Measurements from ENCODE around the gene STAT5B.
"Not testable (repeated sequence)": the region's sequence is repeated elsewhere in the genome, so short reads cannot be mapped to it uniquely, and the experiment has no call there.

STAT5B gene

GRCh38 chr17:42276359-42276608 lies at the start of gene STAT5B:
Gene STAT5B (minus strand): TSS chr17:42276391. CDS start chr17:42232127, 44,264 bp downstream.
- peak within 1 kb of the TSS; percentile 88 for H3K9ac ChIP-seq (ENCODE audit: low read depth, low read length)
- H3K27ac ChIP-seq (ENCODE audit: low read depth, low read length) = peak within 1 kb of the TSS; percentile 90
- peak within 1 kb of the TSS; percentile 89 for H3K4me3 ChIP-seq (ENCODE audit: low read depth, low read length)

GRCh38 chr17:42325026-42325425 lies 48.8 kb upstream of the STAT5B start:
- no peak overlapping the region for H3K9ac ChIP-seq (ENCODE audit: low read depth, low read length)
- no peaks in the 10 kb centered on the region for H3K27me3 ChIP-seq (ENCODE audit: control insufficient read depth, insufficient read depth, low read length)
- peaks cover 20% of the 10 kb centered on the region for H3K4me1 ChIP-seq (ENCODE audit: control insufficient read depth, insufficient read depth, low read length)
- H3K4me3 ChIP-seq (ENCODE audit: low read depth, low read length) = no peak overlapping the region
- peaks cover 58% of the 10 kb centered on the region for H3K36me3 ChIP-seq (ENCODE audit: control insufficient read depth, insufficient read depth, low read length)
- H3K27ac ChIP-seq (ENCODE audit: low read depth, low read length) = no peak overlapping the region
- H3K9me3 ChIP-seq (ENCODE audit: control insufficient read depth, insufficient read depth, low read length) = no peaks in the 10 kb centered on the region

More at GRCh38 chr17:42276359-42276608, at the start of gene STAT5B:
- no peaks in the 10 kb centered on the region for H3K27me3 ChIP-seq (ENCODE audit: control insufficient read depth, insufficient read depth, low read length)
- no peaks in the 10 kb centered on the region for H3K36me3 ChIP-seq (ENCODE audit: control insufficient read depth, insufficient read depth, low read length)
- no peaks in the 10 kb centered on the region for H3K9me3 ChIP-seq (ENCODE audit: control insufficient read depth, insufficient read depth, low read length)
- peaks cover 45% of the 10 kb centered on the region for H3K4me1 ChIP-seq (ENCODE audit: control insufficient read depth, insufficient read depth, low read length)

- no peaks in the 10 kb centered on the region for H3K9me3 ChIP-seq (ENCODE audit: control insufficient read depth, insufficient read depth, low read length)
- peaks cover 72% of the 10 kb centered on the region for H3K36me3 ChIP-seq (ENCODE audit: control insufficient read depth, insufficient read depth, low read length)
- no peak overlapping the region for H3K4me3 ChIP-seq (ENCODE audit: low read depth, low read length)
- no peak overlapping the region for H3K9ac ChIP-seq (ENCODE audit: low read depth, low read length)
- peaks cover 6% of the 10 kb centered on the region; the same call in 1 of the 2 replicates for H3K4me1 ChIP-seq (ENCODE audit: control insufficient read depth, insufficient read depth, low read length)
- no peaks in the 10 kb centered on the region for H3K27me3 ChIP-seq (ENCODE audit: control insufficient read depth, insufficient read depth, low read length)
- H3K27ac ChIP-seq (ENCODE audit: low read depth, low read length) = peak overlapping the region; percentile 14
Observed at GRCh38 chr17:42323268-42323773, 47.1 kb upstream of the STAT5B start.

GRCh38 chr17:42322382-42323267 lies 46.4 kb upstream of the STAT5B start:
- Histone ChIP-seq H3K4me1 (ENCODE audit: control insufficient read depth, insufficient read depth, low read length) (peaks cover 6% of the 10 kb centered on the region; the same call in 1 of the 2 replicates), H3K27me3 (ENCODE audit: control insufficient read depth, insufficient read depth, low read length) (no peaks in the 10 kb centered on the region), H3K4me3 (ENCODE audit: low read depth, low read length) (no peak overlapping the region), H3K27ac (ENCODE audit: low read depth, low read length) (peak overlapping the region; percentile 14), H3K9ac (ENCODE audit: low read depth, low read length) (no peak overlapping the region), H3K9me3 (ENCODE audit: control insufficient read depth, insufficient read depth, low read length) (no peaks in the 10 kb centered on the region), H3K36me3 (ENCODE audit: control insufficient read depth, insufficient read depth, low read length) (peaks cover 78% of the 10 kb centered on the region)

GRCh38 chr17:42321555-42321954 lies 45.4 kb upstream of the STAT5B start:
- no peak overlapping the region for H3K27ac ChIP-seq (ENCODE audit: low read depth, low read length)

GRCh38 chr17:42317967-42318366 lies 41.8 kb upstream of the STAT5B start:
- not testable (repeated sequence) for H3K9me3 ChIP-seq (ENCODE audit: control insufficient read depth, insufficient read depth, low read length); H3K4me3 ChIP-seq (ENCODE audit: low read depth, low read length); H3K27ac ChIP-seq (ENCODE audit: low read depth, low read length); H3K27me3 ChIP-seq (ENCODE audit: control insufficient read depth, insufficient read depth, low read length); H3K9ac ChIP-seq (ENCODE audit: low read depth, low read length); H3K4me1 ChIP-seq (ENCODE audit: control insufficient read depth, insufficient read depth, low read length)
- peaks cover 73% of the 10 kb centered on the region for H3K36me3 ChIP-seq (ENCODE audit: control insufficient read depth, insufficient read depth, low read length)

More at GRCh38 chr17:42321555-42321954, 45.4 kb upstream of the STAT5B start:
- Histone ChIP-seq H3K27me3 (ENCODE audit: control insufficient read depth, insufficient read depth, low read length) (no peaks in the 10 kb centered on the region), H3K9ac (ENCODE audit: low read depth, low read length) (no peak overlapping the region), H3K4me1 (ENCODE audit: control insufficient read depth, insufficient read depth, low read length) (peaks cover 6% of the 10 kb centered on the region; the same call in 1 of the 2 replicates), H3K4me3 (ENCODE audit: low read depth, low read length) (no peak overlapping the region), H3K36me3 (ENCODE audit: control insufficient read depth, insufficient read depth, low read length) (peaks cover 78% of the 10 kb centered on the region), H3K9me3 (ENCODE audit: control insufficient read depth, insufficient read depth, low read length) (no peaks in the 10 kb centered on the region)

- H3K4me1 ChIP-seq (ENCODE audit: control insufficient read depth, insufficient read depth, low read length) = peaks cover 3% of the 10 kb centered on the region; the same call in 1 of the 2 replicates
- H3K9me3 ChIP-seq (ENCODE audit: control insufficient read depth, insufficient read depth, low read length) = no peaks in the 10 kb centered on the region
- H3K27ac ChIP-seq (ENCODE audit: low read depth, low read length) = no peak overlapping the region
Observed at GRCh38 chr17:42317266-42317845, 41.2 kb upstream of the STAT5B start.

GRCh38 chr17:42316755-42317154 lies 40.6 kb upstream of the STAT5B start:
- Histone ChIP-seq H3K9me3 (ENCODE audit: control insufficient read depth, insufficient read depth, low read length) (no peaks in the 10 kb centered on the region), H3K36me3 (ENCODE audit: control insufficient read depth, insufficient read depth, low read length) (peaks cover 64% of the 10 kb centered on the region), H3K4me3 (ENCODE audit: low read depth, low read length) (no peak overlapping the region), H3K27me3 (ENCODE audit: control insufficient read depth, insufficient read depth, low read length) (no peaks in the 10 kb centered on the region), H3K4me1 (ENCODE audit: control insufficient read depth, insufficient read depth, low read length) (peaks cover 9% of the 10 kb centered on the region), H3K27ac (ENCODE audit: low read depth, low read length) (no peak overlapping the region), H3K9ac (ENCODE audit: low read depth, low read length) (no peak overlapping the region)

More at GRCh38 chr17:42317266-42317845, 41.2 kb upstream of the STAT5B start:
- H3K9ac ChIP-seq (ENCODE audit: low read depth, low read length) = no peak overlapping the region
- H3K36me3 ChIP-seq (ENCODE audit: control insufficient read depth, insufficient read depth, low read length) = peaks cover 70% of the 10 kb centered on the region
- H3K4me3 ChIP-seq (ENCODE audit: low read depth, low read length) = no peak overlapping the region
- no peaks in the 10 kb centered on the region for H3K27me3 ChIP-seq (ENCODE audit: control insufficient read depth, insufficient read depth, low read length)

GRCh38 chr17:42315402-42316156 lies 39.4 kb upstream of the STAT5B start:
- H3K9ac ChIP-seq (ENCODE audit: low read depth, low read length) = no peak overlapping the region
- H3K9me3 ChIP-seq (ENCODE audit: control insufficient read depth, insufficient read depth, low read length) = no peaks in the 10 kb centered on the region
- H3K27ac ChIP-seq (ENCODE audit: low read depth, low read length) = no peak overlapping the region
- H3K4me1 ChIP-seq (ENCODE audit: control insufficient read depth, insufficient read depth, low read length) = peaks cover 13% of the 10 kb centered on the region
- H3K4me3 ChIP-seq (ENCODE audit: low read depth, low read length) = no peak overlapping the region
- H3K27me3 ChIP-seq (ENCODE audit: control insufficient read depth, insufficient read depth, low read length) = no peaks in the 10 kb centered on the region
- H3K36me3 ChIP-seq (ENCODE audit: control insufficient read depth, insufficient read depth, low read length) = peaks cover 57% of the 10 kb centered on the region

- no peak overlapping the region for H3K4me3 ChIP-seq (ENCODE audit: low read depth, low read length)
- peaks cover 13% of the 10 kb centered on the region for H3K4me1 ChIP-seq (ENCODE audit: control insufficient read depth, insufficient read depth, low read length)
- H3K9ac ChIP-seq (ENCODE audit: low read depth, low read length) = no peak overlapping the region
- no peaks in the 10 kb centered on the region for H3K9me3 ChIP-seq (ENCODE audit: control insufficient read depth, insufficient read depth, low read length)
- no peaks in the 10 kb centered on the region for H3K27me3 ChIP-seq (ENCODE audit: control insufficient read depth, insufficient read depth, low read length)
- peaks cover 46% of the 10 kb centered on the region for H3K36me3 ChIP-seq (ENCODE audit: control insufficient read depth, insufficient read depth, low read length)
- H3K27ac ChIP-seq (ENCODE audit: low read depth, low read length) = peak overlapping the region; percentile 18
Observed at GRCh38 chr17:42313773-42314566, 37.8 kb upstream of the STAT5B start.

Measured in HUES48 (cell line).